ENCODE data around the gene KIF15.

GRCh38 chr3:44831232-44831631 lies 69.6 kb downstream of the KIF15 start:
- TF ChIP-seq BCL3 (IDR thresholded peaks at IDR 0.05) (no peak), CTCF (IDR thresholded peaks at IDR 0.05) (no peak), POLR2A (IDR thresholded peaks at IDR 0.05; ENCODE audit: low read length) (no peak), MAX (IDR thresholded peaks at IDR 0.05) (no peak), NPAS2 (CRISPR knock-in tag; IDR thresholded peaks at IDR 0.05; ENCODE audit: borderline replicate concordance) (no peak), RAD21 (conservative IDR thresholded peaks at IDR 0.05 in 1 of 2, IDR thresholded peaks at IDR 0.05 in 1 of 2) (no peak), RCOR1 (IDR thresholded peaks at IDR 0.05; ENCODE audit: low read depth, low read length) (no peak), CHD2 (IDR thresholded peaks at IDR 0.05; ENCODE audit: low read length, partially characterized antibody) (no peak), JUNB (IDR thresholded peaks at IDR 0.05) (no peak), CHD4 (IDR thresholded peaks at IDR 0.05; ENCODE audit: borderline replicate concordance) (no peak), ZC3H11A (IDR thresholded peaks at IDR 0.05) (no peak)
- TF ChIP-seq, protein P1, sequence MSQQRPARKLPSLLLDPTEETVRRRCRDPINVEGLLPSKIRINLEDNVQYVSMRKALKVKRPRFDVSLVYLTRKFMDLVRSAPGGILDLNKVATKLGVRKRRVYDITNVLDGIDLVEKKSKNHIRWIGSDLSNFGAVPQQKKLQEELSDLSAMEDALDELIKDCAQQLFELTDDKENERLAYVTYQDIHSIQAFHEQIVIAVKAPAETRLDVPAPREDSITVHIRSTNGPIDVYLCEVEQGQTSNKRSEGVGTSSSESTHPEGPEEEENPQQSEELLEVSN (IDR thresholded peaks at IDR 0.05; ENCODE audit: borderline replicate concordance, low read depth): no peak

Measured in A549 (cell line).